BLaER1 treated with 17β-estradiol and CSF1 and Interleukin-3, amounts not matched to agents 10 nM and 100 nM (cell line): ENCODE data around the gene FAM3A.

Experiments used
- H3K27ac ChIP-seq, 11 experiments: shearing (Covaris generic); formaldehyde crosslinking; 2 replicates each; pipeline ENCODE4 v1.8.1; 2022
- H3K27me3 ChIP-seq, 11 experiments: shearing (Covaris generic); formaldehyde crosslinking; 2 replicates each; pipeline ENCODE4 v1.8.1; 2022
- H3K36me3 ChIP-seq, 11 experiments: shearing (Covaris generic); formaldehyde crosslinking; 2 replicates each; pipeline ENCODE4 v1.8.1; 2022
- H3K4me1 ChIP-seq, 10 experiments: shearing (Covaris generic); formaldehyde crosslinking; 2 replicates each; pipeline ENCODE4 v1.8.1; 2022
- H3K4me2 ChIP-seq, 11 experiments: shearing (Covaris generic); formaldehyde crosslinking; 2 replicates each; pipeline ENCODE4 v1.8.1; 2022
- H3K4me3 ChIP-seq, 10 experiments: shearing (Covaris generic); formaldehyde crosslinking; 2 replicates each; pipeline ENCODE4 v1.8.1; 2022
- H3K9ac ChIP-seq, 11 experiments: shearing (Covaris generic); formaldehyde crosslinking; 2 replicates each; pipeline ENCODE4 v1.8.1; 2022
- H3K9me3 ChIP-seq, 11 experiments: shearing (Covaris generic); formaldehyde crosslinking; replicated peaks in 1 of 11; 2 replicates each; pipeline ENCODE4 v1.8.1; 2022
- H4K20me1 ChIP-seq, 11 experiments: shearing (Covaris generic); formaldehyde crosslinking; 2 replicates each; pipeline ENCODE4 v1.8.1; 2022
- Cebpa-rat ChIP-seq, 11 experiments: shearing (Covaris generic); IDR thresholded peaks; 2 replicates each; pipeline ENCODE4 v1.8.1; 2022

Gene FAM3A

DNA sequence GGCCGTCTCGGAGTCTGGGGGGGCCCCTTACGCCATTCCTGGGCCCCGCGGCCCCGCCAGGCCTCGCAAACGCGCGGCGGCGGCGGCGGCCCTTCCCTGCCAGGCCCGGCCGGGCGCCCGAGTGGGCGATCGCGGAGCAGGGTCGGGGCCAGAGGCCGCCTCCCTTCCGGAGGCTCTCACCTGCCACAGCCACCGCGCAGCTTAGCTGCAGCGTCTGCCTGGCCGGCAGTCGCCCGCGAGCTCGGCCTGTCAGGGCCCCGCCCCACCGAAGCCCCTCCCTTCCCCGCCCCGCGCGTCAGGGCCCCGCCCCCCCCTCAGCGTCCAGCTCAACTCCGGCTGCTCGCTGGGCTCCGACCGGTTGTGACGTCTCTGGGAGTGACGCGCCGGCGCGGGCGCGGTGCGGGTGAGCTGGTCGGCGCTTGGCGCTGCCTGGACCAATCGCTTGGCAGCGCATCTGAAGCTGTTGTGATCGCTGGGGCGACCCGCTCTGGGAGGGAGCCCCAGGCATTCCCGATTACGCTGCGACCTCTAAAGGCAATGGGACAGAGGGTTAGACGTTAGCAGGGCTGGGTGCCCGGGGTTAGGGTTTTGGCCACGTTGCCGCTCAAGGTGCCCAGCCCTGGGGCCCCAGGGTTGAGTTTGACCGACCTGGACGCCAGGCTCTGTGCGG, 25.5 kb downstream of the FAM3A start, which contains the start of gene SLC10A3:
Gene SLC10A3, minus strand, starts transcription at position 216 of the 670 bp plus-strand sequence. CDS start 1,689 bp downstream, outside the sequence.
- peak within 1 kb of the TSS; percentile 76 to 88 (median 84) for H3K9ac ChIP-seq
- no peak for TF ChIP-seq Cebpa-rat (IDR thresholded peaks at IDR 0.05)
- H3K27ac ChIP-seq, result peak within 1 kb of the TSS; percentile 74 to 85 (median 77)
- peak within 1 kb of the TSS; percentile 70 to 81 (median 74) for H3K4me3 ChIP-seq
- H4K20me1 ChIP-seq, result peaks cover 0 to 21% (median under 1%) of the 10 kb centered on the region in 11 experiments; a peak in 5 of 22 replicates
- H3K36me3 ChIP-seq, result peaks cover 0 to 11% (median 0%) of the 10 kb centered on the region in 11 experiments; a peak in 4 of 22 replicates
- peaks cover 20 to 39% (median 31%) of the 10 kb centered on the region in 10 experiments; a peak in 19 of 20 replicates for H3K4me1 ChIP-seq
- H3K9me3 ChIP-seq, result peaks cover 0 to 56% (median 31%) of the 10 kb centered on the region in 11 experiments; a peak in 15 of 22 replicates
- peak within 1 kb of the TSS; percentile 77 to 89 (median 84) for H3K4me2 ChIP-seq
- peaks cover 18 to 44% (median 29%) of the 10 kb centered on the region in 11 experiments for H3K27me3 ChIP-seq

GRCh38 chrX:154490021-154490413, 26.0 kb downstream of the FAM3A start:
- no peak for TF ChIP-seq Cebpa-rat (IDR thresholded peaks at IDR 0.05)
- peaks cover 0 to 15% (median 5%) of the 10 kb centered on the region in 11 experiments; a peak in 12 of 22 replicates for H3K36me3 ChIP-seq
- peaks cover 25 to 44% (median 36%) of the 10 kb centered on the region in 10 experiments for H3K4me1 ChIP-seq
- H3K4me2 ChIP-seq, result peak overlapping the region; percentile 77 to 89 (median 84)
- peak overlapping the region; percentile 76 to 88 (median 84) for H3K9ac ChIP-seq
- peaks cover 13 to 41% (median 29%) of the 10 kb centered on the region in 11 experiments for H3K27me3 ChIP-seq
- H3K27ac ChIP-seq, result peak overlapping the region; percentile 74 to 85 (median 77)
- peaks cover 0 to 21% (median 6%) of the 10 kb centered on the region in 11 experiments; a peak in 8 of 22 replicates for H4K20me1 ChIP-seq
- H3K9me3 ChIP-seq, result peaks cover 0 to 58% (median 31%) of the 10 kb centered on the region in 11 experiments; a peak in 15 of 22 replicates
- H3K4me3 ChIP-seq, result peak overlapping the region; percentile 70 to 81 (median 74)

DNA sequence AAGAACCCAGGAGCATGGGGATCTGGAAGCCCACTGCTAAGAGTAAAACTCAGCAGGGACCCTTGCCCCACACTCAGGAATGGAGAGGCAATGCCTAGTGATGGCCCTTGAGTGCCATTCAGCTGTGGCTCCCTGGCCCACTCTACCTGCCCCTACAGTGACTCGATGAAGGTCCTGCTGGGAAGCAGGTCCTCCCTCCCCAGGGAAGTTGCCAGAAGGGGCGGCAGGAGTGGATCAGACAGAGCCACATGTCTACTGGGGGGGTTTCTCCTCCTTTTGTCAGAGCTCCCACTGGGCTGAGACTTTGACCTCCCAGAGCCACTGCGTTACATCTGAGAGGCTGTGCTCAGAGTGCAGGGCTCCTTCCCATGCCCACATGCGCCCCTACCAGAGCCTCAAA, 26.9 kb downstream of the FAM3A start:
- Histone ChIP-seq H3K36me3 (peaks cover 0 to 24% (median 11%) of the 10 kb centered on the region in 11 experiments; a peak in 14 of 22 replicates), H3K4me3 (peak overlapping the region in 8 of 10 experiments; percentile 70 to 81 (median 74); a peak in 13 of 20 replicates), H3K9me3 (peaks cover 0 to 58% (median 31%) of the 10 kb centered on the region in 11 experiments; a peak in 15 of 22 replicates), H4K20me1 (peaks cover 0 to 27% (median 9%) of the 10 kb centered on the region in 11 experiments; a peak in 9 of 22 replicates), H3K27me3 (peaks cover 13 to 40% (median 26%) of the 10 kb centered on the region in 11 experiments; a peak in 20 of 22 replicates), H3K27ac (no peak overlapping the region; a peak in 1 of 22 replicates), H3K9ac (peak overlapping the region in 10 of 11 experiments; percentile 79 to 88 (median 84); a peak in 17 of 22 replicates), H3K4me1 (peaks cover 33 to 52% (median 45%) of the 10 kb centered on the region in 10 experiments), H3K4me2 (peak overlapping the region; percentile 77 to 89 (median 84))
- TF ChIP-seq Cebpa-rat (IDR thresholded peaks at IDR 0.05), result no peak

- Histone ChIP-seq H3K4me2 (peak overlapping the region in 10 of 11 experiments; percentile 77 to 89 (median 82); a peak in 17 of 22 replicates), H3K9me3 (peaks cover 0 to 58% (median 31%) of the 10 kb centered on the region in 11 experiments; a peak in 15 of 22 replicates), H3K4me1 (peaks cover 40 to 59% (median 52%) of the 10 kb centered on the region in 10 experiments), H3K27me3 (peaks cover 15 to 41% (median 30%) of the 10 kb centered on the region in 11 experiments; a peak in 19 of 22 replicates), H3K36me3 (peaks cover 0 to 30% (median 16%) of the 10 kb centered on the region in 11 experiments; a peak in 14 of 22 replicates), H3K4me3 (peak overlapping the region in 1 of 10 experiments; percentile 75; a peak in 1 of 20 replicates), H3K9ac (peak overlapping the region in 2 of 11 experiments; percentile 84 to 86; a peak in 1 of 22 replicates), H4K20me1 (peaks cover 0 to 33% (median 11%) of the 10 kb centered on the region in 11 experiments; a peak in 11 of 22 replicates), H3K27ac (no peak overlapping the region)
- no peak for TF ChIP-seq Cebpa-rat (IDR thresholded peaks at IDR 0.05)
Observed at GRCh38 chrX:154488336-154489075, 27.5 kb downstream of the FAM3A start.

GRCh38 chrX:154487518-154488290, 28.3 kb downstream of the FAM3A start:
- H3K27me3 ChIP-seq, result peaks cover 16 to 41% (median 34%) of the 10 kb centered on the region in 11 experiments; a peak in 21 of 22 replicates
- peaks cover 0 to 41% (median 14%) of the 10 kb centered on the region in 11 experiments; a peak in 11 of 22 replicates for H4K20me1 ChIP-seq
- peaks cover 0 to 58% (median 31%) of the 10 kb centered on the region in 11 experiments; a peak in 15 of 22 replicates for H3K9me3 ChIP-seq
- peak overlapping the region; percentile 63 to 89 (median 76); a peak in 20 of 22 replicates for H3K4me2 ChIP-seq
- H3K4me3 ChIP-seq, result peak overlapping the region in 2 of 10 experiments; percentile 80 to 81; a peak in 2 of 20 replicates
- H3K27ac ChIP-seq, result peak overlapping the region in 2 of 11 experiments; percentile 62 to 86; a peak in 6 of 22 replicates
- peak overlapping the region in 4 of 11 experiments; percentile 84 to 91 (median 87); a peak in 4 of 22 replicates for H3K9ac ChIP-seq
- H3K36me3 ChIP-seq, result peaks cover 0 to 31% (median 16%) of the 10 kb centered on the region in 11 experiments; a peak in 14 of 22 replicates
- peaks cover 48 to 67% (median 60%) of the 10 kb centered on the region in 10 experiments for H3K4me1 ChIP-seq
- TF ChIP-seq Cebpa-rat (IDR thresholded peaks at IDR 0.05), result no peak

GRCh38 chrX:154486396-154487207, 29.4 kb downstream of the FAM3A start, which contains the start of gene UBL4A:
TSS of gene UBL4A (minus strand) at chrX:154486615. CDS start at chrX:154486584, 31 bp downstream.
- H3K9me3 ChIP-seq, result peaks cover 0 to 56% (median 31%) of the 10 kb centered on the region in 11 experiments; a peak in 15 of 22 replicates
- TF ChIP-seq Cebpa-rat (IDR thresholded peaks at IDR 0.05), result no peak
- peaks cover 0 to 43% (median 14%) of the 10 kb centered on the region in 11 experiments; a peak in 11 of 22 replicates for H4K20me1 ChIP-seq
- H3K36me3 ChIP-seq, result peaks cover 0 to 31% (median 16%) of the 10 kb centered on the region in 11 experiments; a peak in 14 of 22 replicates
- H3K27me3 ChIP-seq, result peaks cover 26 to 42% (median 38%) of the 10 kb centered on the region in 11 experiments
- H3K4me1 ChIP-seq, result peaks cover 51 to 73% (median 68%) of the 10 kb centered on the region in 10 experiments
- peak within 1 kb of the TSS; percentile 75 to 89 (median 81) for H3K4me2 ChIP-seq
- H3K9ac ChIP-seq, result peak within 1 kb of the TSS; percentile 73 to 91 (median 84)
- H3K27ac ChIP-seq, result peak within 1 kb of the TSS; percentile 44 to 88 (median 82)
- peak within 1 kb of the TSS; percentile 71 to 84 (median 77) for H3K4me3 ChIP-seq
